Transverse colon (tissue), 4 donors: Measurements from ENCODE around the gene ABCD1.

Experiments
- POLR2A ChIP-seq: fragments of 450-650 bp; IDR thresholded peaks from one replicate; pipeline ENCODE4 v1.6.1; 2016; ENCODE audit warnings: antibody characterized with exemption, mild to moderate bottlenecking, moderate library complexity
- POLR2AphosphoS5 ChIP-seq, 3 donors: sonication (generic); formaldehyde crosslinking; IDR thresholded peaks; one replicate each; pipeline ENCODE4 v1.6.1; 2016; ENCODE audit warnings: antibody characterized with exemption in 3 of 3
- TF ChIP-seq, protein P1 (sequence below), 5 experiments: fragments of 200-600 bp in 3 of 5; fragments of 450-650 bp in 2 of 5; sonication (generic) in 3 of 5; IDR thresholded peaks; 1 replicate in 2 of 5; 2 replicates in 3 of 5; pipeline ENCODE4 v1.5.1; 2016 to 2017; ENCODE audit warnings: antibody characterized with exemption in 5 of 5, inconsistent platforms in 3 of 5, mild to moderate bottlenecking in 2 of 5, moderate library complexity in 1 of 5

DNA sequence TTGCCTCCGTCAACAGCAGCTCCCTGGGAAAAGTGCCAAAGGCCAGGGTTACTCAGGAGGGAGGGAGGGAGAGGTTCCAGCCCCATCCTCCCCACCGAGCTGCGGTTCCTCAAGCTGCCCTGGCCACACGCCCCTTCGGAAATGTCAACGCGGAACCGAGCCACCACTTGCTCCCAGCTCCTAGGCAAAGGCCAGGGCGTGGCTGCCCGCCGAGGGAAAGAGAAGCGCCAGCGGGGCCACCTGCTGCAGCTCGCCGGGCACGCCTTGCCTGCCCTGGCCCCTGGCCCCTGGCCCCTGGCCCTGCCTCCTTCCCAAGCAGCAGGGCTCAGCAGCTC, 21.7 kb upstream of the ABCD1 start:
- no peak for TF ChIP-seq POLR2A
- TF ChIP-seq, protein P1, sequence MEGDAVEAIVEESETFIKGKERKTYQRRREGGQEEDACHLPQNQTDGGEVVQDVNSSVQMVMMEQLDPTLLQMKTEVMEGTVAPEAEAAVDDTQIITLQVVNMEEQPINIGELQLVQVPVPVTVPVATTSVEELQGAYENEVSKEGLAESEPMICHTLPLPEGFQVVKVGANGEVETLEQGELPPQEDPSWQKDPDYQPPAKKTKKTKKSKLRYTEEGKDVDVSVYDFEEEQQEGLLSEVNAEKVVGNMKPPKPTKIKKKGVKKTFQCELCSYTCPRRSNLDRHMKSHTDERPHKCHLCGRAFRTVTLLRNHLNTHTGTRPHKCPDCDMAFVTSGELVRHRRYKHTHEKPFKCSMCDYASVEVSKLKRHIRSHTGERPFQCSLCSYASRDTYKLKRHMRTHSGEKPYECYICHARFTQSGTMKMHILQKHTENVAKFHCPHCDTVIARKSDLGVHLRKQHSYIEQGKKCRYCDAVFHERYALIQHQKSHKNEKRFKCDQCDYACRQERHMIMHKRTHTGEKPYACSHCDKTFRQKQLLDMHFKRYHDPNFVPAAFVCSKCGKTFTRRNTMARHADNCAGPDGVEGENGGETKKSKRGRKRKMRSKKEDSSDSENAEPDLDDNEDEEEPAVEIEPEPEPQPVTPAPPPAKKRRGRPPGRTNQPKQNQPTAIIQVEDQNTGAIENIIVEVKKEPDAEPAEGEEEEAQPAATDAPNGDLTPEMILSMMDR (IDR thresholded peaks at IDR 0.05), result no peak
- TF ChIP-seq POLR2AphosphoS5 (IDR thresholded peaks at IDR 0.05), result no peak
